Progenitor cell of endocrine pancreas (in vitro differentiated cells): ENCODE results near the gene RHOH. TPM values are rescaled to one million over a fixed set of nuclear protein-coding genes. Genes with fewer than 3 reads are reported as not detected.

Experiments used
- DNase-seq: peaks from one replicate; pipeline ENCODE4 v3.0.0; 2021; ENCODE audit warnings: low spot score; ENCODE audit not compliant: unreplicated experiment
- H3K27ac Mint-ChIP-seq: 2 replicates; pipeline ENCODE4 v1.8.0; 2021; ENCODE audit warnings: mild to moderate bottlenecking, moderate library complexity, mixed read lengths
- H3K27me3 Mint-ChIP-seq: 2 replicates; pipeline ENCODE4 v1.8.0; 2021; ENCODE audit warnings: mixed read lengths
- H3K36me3 Mint-ChIP-seq: 2 replicates; pipeline ENCODE4 v1.8.0; 2022; ENCODE audit warnings: mixed read lengths; ENCODE audit not compliant: insufficient read depth
- H3K4me1 Mint-ChIP-seq: 2 replicates; pipeline ENCODE4 v1.8.0; 2021; ENCODE audit warnings: low read depth, mixed read lengths
- H3K4me3 Mint-ChIP-seq: 2 replicates; pipeline ENCODE4 v1.8.0; 2021; ENCODE audit warnings: low read depth, mild to moderate bottlenecking, moderate library complexity, mixed read lengths
- H3K9me3 Mint-ChIP-seq: 2 replicates; pipeline ENCODE4 v1.8.0; 2021; ENCODE audit warnings: low read depth, mixed read lengths
- total RNA-seq: library from RNA; stranded (reverse); gene quantifications from 2 replicates; pipeline ENCODE4 v1.2.1, GENCODE V29; 2021
- TF ChIP-seq, protein P1 (sequence below): fragments of 200-600 bp; sonication (generic); IDR thresholded peaks from one replicate; pipeline ENCODE4 v1.5.0; 2021; ENCODE audit warnings: antibody characterized with exemption, mild to moderate bottlenecking; ENCODE audit not compliant: unreplicated experiment

Gene RHOH
- total RNA-seq, 1 donor from 2014 or later = 4.5 TPM

DNA sequence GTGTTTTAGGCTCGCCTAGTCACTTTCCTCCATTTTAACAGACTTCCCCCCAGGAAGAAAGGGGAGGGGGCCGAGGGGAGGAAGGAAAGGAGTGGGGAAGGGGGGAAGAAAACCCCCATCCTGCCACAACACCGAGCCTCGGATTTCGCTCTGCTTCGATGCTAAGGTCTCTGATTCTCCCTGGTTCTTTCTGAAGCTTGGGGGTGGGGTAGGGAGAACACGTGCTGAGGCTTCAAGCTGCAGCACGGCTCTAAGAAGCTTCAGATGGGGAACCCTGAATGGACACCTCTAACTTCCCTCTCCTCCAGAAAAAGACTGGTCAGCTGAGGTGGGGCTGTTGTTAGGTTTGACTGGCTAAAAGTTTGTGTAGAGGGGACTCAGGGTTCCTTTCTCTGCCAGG lies 61.8 kb downstream of the RHOH start:
- TF ChIP-seq, protein P1, sequence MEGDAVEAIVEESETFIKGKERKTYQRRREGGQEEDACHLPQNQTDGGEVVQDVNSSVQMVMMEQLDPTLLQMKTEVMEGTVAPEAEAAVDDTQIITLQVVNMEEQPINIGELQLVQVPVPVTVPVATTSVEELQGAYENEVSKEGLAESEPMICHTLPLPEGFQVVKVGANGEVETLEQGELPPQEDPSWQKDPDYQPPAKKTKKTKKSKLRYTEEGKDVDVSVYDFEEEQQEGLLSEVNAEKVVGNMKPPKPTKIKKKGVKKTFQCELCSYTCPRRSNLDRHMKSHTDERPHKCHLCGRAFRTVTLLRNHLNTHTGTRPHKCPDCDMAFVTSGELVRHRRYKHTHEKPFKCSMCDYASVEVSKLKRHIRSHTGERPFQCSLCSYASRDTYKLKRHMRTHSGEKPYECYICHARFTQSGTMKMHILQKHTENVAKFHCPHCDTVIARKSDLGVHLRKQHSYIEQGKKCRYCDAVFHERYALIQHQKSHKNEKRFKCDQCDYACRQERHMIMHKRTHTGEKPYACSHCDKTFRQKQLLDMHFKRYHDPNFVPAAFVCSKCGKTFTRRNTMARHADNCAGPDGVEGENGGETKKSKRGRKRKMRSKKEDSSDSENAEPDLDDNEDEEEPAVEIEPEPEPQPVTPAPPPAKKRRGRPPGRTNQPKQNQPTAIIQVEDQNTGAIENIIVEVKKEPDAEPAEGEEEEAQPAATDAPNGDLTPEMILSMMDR = no peak
- peaks cover 4% of the 10 kb centered on the region for H3K36me3 Mint-ChIP-seq
- H3K9me3 Mint-ChIP-seq = peaks cover 17% of the 10 kb centered on the region
- H3K27me3 Mint-ChIP-seq = no peaks in the 10 kb centered on the region
- peaks cover 23% of the 10 kb centered on the region for H3K4me1 Mint-ChIP-seq
- no peak for DNase-seq
- no peak overlapping the region for H3K27ac Mint-ChIP-seq
- H3K4me3 Mint-ChIP-seq = no peak overlapping the region

DNA sequence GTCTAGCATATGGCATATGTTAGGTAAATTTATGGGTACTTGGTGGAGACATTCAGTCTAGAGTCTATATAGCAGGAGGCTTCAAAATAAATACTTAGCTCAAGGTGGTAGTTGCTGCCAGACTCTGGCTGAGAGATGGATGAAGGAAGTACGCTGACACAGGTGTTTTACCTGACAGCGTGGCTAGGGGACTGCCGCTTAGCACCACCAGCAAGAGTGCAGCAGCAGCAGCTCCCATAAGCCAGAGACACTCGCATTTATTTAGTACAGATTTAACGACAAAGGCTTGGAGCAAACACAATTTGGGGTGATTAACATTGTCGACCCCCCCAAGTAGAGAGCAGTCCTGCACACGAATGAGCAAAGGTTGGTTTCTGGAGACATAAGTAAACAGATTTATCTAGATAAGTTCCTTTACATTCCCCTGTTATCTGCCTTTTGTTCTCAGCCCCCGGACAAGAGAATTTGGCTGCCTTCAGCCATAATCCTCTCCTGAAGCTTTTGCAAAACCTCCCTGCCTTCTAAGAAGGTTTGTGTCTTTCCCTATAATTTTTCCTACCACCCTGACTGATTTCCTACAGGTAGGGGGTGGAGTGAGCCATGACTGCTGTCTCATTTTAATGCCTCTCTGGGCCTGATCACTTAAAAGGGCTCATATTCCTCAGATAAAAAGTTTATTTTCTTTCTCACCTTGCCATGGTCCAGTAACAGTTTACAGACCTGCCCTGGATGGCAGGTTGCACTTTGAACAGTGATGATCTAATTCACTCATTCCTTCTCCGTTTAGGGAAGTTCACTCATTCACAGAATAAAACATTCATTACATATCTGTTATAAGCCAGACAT lies 64.6 kb downstream of the RHOH start:
- no peak for DNase-seq
- Mint-ChIP-seq H3K36me3 (peaks cover 4% of the 10 kb centered on the region), H3K4me1 (no peaks in the 10 kb centered on the region), H3K4me3 (no peak overlapping the region), H3K9me3 (peaks cover 17% of the 10 kb centered on the region), H3K27me3 (no peaks in the 10 kb centered on the region), H3K27ac (no peak overlapping the region)
- TF ChIP-seq, protein P1 = no peak

DNA sequence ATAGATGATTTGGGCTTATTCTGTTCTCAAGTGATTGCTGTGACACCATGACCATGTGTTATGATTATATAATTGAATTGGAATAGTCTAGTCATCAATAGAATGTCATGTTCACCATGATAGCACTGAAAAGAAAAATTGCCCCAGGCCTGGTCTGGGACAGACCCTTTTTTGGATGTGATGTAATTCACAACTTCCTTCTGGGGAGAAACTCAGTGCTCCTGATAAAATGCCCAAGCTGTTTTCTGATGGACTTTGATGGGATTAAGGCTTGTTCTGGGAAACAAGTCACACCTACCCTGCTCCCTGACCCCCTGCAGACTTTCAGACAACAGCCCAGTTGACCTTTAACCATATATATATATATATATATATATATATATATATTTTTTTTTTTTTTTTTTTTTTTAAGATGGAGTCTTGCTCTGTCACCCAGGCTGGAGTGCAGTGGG lies 65.3 kb downstream of the RHOH start:
- Mint-ChIP-seq H3K9me3 (peaks cover 17% of the 10 kb centered on the region), H3K27ac (no peak overlapping the region), H3K4me3 (no peak overlapping the region), H3K27me3 (no peaks in the 10 kb centered on the region), H3K36me3 (peaks cover 4% of the 10 kb centered on the region), H3K4me1 (no peaks in the 10 kb centered on the region)
- TF ChIP-seq, protein P1 = no peak
- no peak for DNase-seq

DNA sequence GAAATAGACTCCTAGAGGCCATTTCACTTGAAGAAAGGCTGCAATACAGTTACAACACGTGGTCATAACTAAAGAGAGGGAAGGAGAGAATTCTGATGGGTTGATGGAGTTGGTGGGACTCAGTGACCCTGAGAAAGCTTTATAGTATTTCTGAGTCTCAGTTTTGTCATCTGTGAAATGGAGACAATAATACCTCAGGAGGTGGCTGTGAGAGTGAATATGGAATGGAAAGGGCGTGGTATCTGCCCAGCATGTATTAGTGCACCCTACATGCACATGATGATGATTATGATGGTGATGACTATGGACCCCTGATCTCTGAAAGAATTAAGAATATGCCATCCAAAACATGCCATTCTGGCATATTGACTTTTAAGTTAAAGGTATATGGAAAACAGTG lies 66.0 kb downstream of the RHOH start:
- no peaks in the 10 kb centered on the region for H3K4me1 Mint-ChIP-seq
- no peak overlapping the region for H3K27ac Mint-ChIP-seq
- TF ChIP-seq, protein P1 = no peak
- no peak for DNase-seq
- peaks cover 17% of the 10 kb centered on the region for H3K9me3 Mint-ChIP-seq
- H3K36me3 Mint-ChIP-seq = peaks cover 4% of the 10 kb centered on the region
- H3K4me3 Mint-ChIP-seq = no peak overlapping the region
- no peaks in the 10 kb centered on the region for H3K27me3 Mint-ChIP-seq

DNA sequence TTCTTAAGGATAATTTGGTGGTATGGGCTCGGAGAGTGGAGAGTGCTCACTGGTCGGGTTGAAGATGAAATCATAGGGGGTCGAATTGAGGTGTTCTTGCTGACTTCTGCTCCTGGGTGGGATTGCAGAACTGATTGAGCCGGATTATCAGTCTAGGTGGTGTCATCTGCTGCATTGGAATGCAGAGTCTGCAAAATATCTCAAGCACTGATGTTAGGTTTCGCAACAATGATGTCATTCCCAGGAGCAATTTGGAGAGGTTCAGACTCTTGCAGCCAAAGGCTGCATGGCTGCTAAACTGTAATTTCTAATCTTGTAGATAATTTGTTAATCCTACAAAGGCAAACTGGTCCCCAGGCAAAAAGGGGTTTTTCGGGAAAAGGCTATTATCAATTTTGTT lies 67.7 kb downstream of the RHOH start:
- DNase-seq = no peak
- no peaks in the 10 kb centered on the region for H3K27me3 Mint-ChIP-seq
- TF ChIP-seq, protein P1 = no peak
- peaks cover 4% of the 10 kb centered on the region for H3K36me3 Mint-ChIP-seq
- no peak overlapping the region for H3K27ac Mint-ChIP-seq
- no peak overlapping the region for H3K4me3 Mint-ChIP-seq
- H3K4me1 Mint-ChIP-seq = no peaks in the 10 kb centered on the region
- peaks cover 20% of the 10 kb centered on the region for H3K9me3 Mint-ChIP-seq
